GM18526 (cell line): ENCODE measurements around the gene GNAS-AS1.

Experiments
- POLR2A ChIP-seq: IDR thresholded peaks from 3 replicates; pipeline ENCODE4 v1.6.1; 2011; ENCODE audit not compliant: insufficient read length; ENCODE audit errors: extremely low read depth

GNAS-AS1 gene

GRCh38 chr20:58816051-58816450, 34.7 kb downstream of the GNAS-AS1 start:
- TF ChIP-seq POLR2A = no peak

DNA sequence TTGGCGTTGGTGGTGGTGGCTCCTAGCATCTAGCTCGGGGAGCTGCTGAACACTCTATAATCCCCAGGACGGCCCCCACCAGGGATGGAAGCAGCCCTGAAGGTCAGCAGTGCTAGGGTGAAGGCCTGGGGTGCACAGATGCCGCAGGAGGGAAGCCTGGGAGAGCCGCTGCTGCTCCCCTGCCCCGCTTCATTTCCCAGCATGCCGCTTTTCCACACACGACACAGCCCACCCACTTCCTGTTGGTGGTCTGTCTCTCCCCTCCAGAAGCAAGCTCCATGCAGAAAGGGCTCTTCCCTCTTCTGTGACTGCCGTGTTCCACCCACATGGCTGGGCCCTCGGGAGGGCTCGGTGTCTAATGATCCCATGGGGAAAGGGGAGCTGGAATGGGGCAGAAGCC, 35.3 kb downstream of the GNAS-AS1 start:
- TF ChIP-seq POLR2A = no peak

DNA sequence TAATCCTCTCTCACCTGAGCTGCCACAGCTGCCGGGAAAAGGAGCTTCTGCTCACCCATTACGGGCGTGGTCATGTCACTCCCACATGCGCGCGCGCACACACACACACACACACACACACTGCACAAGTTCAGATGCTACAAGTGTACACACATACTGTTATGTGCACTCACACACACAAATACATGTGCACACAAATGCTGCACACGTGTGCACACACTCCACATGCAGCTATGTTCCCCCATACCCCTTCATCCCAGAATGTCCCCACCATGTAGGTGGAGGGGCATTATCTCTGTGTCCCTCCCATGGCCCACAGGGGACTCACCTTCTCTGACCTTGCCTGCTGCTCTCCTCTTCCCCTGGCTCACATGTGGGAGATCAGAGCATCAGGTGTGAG, 37.3 kb downstream of the GNAS-AS1 start:
- TF ChIP-seq POLR2A = no peak

DNA sequence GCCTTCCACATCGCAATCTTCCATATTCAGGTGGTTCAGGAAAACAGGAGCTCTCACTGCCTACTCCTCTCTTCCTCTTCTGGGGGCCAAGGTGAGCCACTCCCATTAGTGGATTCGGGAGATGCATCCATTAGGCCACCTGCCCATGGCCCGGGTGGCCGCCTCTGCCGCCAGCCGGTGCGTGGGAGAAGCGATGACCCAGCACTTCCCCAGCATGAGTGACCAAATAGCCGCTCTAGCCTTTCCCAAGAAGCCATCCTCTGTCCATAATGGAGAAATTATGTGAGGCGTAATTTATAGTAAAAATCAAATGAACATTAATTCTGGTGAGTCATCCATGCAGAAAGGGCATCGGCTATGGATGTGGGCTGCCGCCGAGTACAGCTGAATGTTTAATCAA, 39.4 kb downstream of the GNAS-AS1 start:
- TF ChIP-seq POLR2A = no peak

- no peak for TF ChIP-seq POLR2A
These were observed 39.8 kb downstream of the GNAS-AS1 start for GRCh38 chr20:58810879-58811250.

- TF ChIP-seq POLR2A = no peak
These were observed 40.4 kb downstream of the GNAS-AS1 start for GRCh38 chr20:58810116-58810878.

- no peak for TF ChIP-seq POLR2A
These were observed 42.2 kb downstream of the GNAS-AS1 start for GRCh38 chr20:58808271-58809046.

- no peak for TF ChIP-seq POLR2A
These were observed 42.9 kb downstream of the GNAS-AS1 start for GRCh38 chr20:58807801-58808200.

GRCh38 chr20:58803533-58803932, 47.2 kb downstream of the GNAS-AS1 start:
- TF ChIP-seq POLR2A = no peak

DNA sequence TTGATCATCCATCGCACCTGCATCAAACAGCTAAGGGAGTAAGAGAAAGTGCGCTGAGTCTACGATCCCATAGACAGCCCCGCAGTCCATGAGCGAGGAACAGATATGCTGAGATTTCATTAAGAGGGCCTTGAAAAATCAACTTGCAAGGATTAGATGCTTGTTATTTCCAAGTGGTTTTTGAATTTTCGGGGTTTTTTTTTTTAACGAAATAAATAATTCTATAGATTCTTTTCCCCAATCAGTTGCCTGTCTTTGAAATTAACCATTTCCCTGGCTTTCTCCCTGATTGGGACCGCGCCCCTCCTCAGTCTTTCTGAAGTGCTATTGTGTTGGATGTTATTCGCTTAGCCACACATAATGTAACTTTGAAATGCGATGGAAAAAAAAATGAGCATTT, 48.6 kb downstream of the GNAS-AS1 start:
- TF ChIP-seq POLR2A = no peak

GRCh38 chr20:58800134-58800871, 50.4 kb downstream of the GNAS-AS1 start:
- no peak for TF ChIP-seq POLR2A

GRCh38 chr20:58797371-58798338, 53.0 kb downstream of the GNAS-AS1 start:
- no peak for TF ChIP-seq POLR2A

DNA sequence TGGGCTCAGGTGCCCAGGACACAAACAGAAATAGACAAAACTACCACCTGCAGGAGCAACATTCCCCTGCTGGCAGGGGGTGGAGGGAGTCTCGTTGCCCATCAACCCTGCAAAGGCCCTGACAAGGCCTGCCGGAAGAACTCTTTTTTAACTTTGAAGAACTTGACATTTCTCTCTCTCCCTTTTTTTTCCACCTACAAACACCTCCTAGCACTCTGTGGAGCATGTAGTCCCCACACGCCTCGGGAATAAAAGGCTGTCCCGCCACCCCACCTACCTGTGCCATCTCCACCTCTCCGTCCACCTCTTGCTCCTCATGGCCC, 54.8 kb downstream of the GNAS-AS1 start:
- no peak for TF ChIP-seq POLR2A

DNA sequence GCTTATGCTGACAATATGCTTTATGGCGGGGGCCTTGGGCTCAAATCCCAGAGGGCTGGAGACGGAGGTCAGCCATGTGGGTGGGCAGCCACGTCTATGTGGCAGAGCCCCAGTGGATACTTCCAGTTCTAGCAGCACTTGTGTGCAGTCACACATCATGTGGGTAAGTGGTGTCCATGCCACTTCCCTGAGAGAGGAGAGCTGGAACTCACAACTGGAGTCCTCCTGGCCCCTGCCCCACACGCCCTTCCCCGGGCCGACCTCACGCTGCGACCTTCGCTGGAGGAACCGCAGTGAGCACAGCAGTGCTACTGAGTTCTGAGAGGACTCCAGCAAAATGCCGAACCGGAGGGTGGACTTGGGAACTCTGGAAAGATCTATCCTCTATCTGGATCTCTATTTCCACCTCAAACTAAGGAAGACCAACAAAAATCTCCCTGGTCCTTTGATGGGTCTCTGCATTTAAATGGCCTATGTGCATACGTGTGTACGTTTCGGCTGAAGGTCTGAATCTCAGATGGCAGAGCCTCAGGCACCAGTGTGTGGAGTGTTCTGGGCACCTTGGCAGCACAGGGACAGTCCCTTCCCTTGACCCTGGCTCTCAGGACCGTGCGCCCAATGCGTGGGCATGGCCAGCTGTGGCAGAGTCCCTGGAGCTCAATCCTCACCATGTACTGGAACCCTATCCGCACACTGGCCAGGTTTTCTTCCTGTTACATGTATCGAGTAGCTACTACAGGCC, 55.4 kb downstream of the GNAS-AS1 start:
- TF ChIP-seq POLR2A = no peak

DNA sequence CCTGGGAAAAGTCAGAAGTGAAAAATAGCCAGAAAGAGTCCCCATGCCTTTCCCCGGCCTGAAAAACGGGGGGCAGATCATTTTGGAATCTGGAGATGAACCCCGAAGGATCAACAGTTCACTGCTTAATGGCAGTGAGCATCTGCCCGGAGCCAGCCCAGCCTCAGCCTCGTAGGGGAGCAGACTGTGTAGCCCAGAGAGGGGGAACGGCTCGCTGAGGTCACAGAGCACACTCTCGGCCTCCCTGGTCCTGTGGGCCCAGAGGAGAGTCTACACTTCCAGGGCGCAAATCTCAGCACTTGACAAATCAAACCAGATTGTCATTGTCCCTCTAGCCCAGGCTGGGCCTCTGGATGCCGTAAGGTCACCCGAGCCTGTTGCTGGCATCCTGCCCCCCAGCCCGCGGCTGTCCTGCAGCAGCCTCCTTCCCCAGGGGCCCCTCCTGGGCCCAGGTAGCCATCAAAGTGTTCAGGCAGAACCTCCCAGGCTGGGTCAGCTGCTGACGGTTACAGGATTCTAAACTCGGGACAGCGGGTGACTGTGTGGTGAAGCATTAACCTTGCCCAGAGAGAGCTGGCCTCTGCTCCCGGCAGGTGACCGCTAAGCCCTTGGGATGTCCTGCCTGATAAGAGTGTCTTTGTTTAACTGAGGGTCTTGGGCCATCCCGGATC, 56.1 kb downstream of the GNAS-AS1 start:
- no peak for TF ChIP-seq POLR2A
